ENCODE measurements around the gene DLGAP3.
"Not testable (repeated sequence)": the region's sequence is repeated elsewhere in the genome, so short reads cannot be mapped to it uniquely, and the experiment has no call there.

DLGAP3 gene

GRCh38 chr1:34929497-34929852, at the start of gene DLGAP3:
Gene DLGAP3 (minus strand): TSS chr1:34929650. CDS start chr1:34905383, 24,267 bp downstream.
- DNase-seq (ENCODE audit: low read depth): no peak

GRCh38 chr1:34978921-34979320, 49.5 kb upstream of the DLGAP3 start:
- DNase-seq (ENCODE audit: low read depth): no peak

- DNase-seq (ENCODE audit: low read depth): no peak
These were observed 48.4 kb upstream of the DLGAP3 start for GRCh38 chr1:34977858-34978257.

GRCh38 chr1:34977210-34977471, 47.7 kb upstream of the DLGAP3 start:
- DNase-seq (ENCODE audit: low read depth): no peak

GRCh38 chr1:34976384-34977209, 47.1 kb upstream of the DLGAP3 start:
- DNase-seq (ENCODE audit: low read depth): no peak

GRCh38 chr1:34975771-34976170, 46.3 kb upstream of the DLGAP3 start:
- no peak for DNase-seq (ENCODE audit: low read depth)

GRCh38 chr1:34975338-34975737, 45.9 kb upstream of the DLGAP3 start:
- DNase-seq (ENCODE audit: low read depth): no peak

- no peak for DNase-seq (ENCODE audit: low read depth)
These were observed 45.2 kb upstream of the DLGAP3 start for GRCh38 chr1:34974626-34975025.

- DNase-seq (ENCODE audit: low read depth): no peak
These were observed 43.9 kb upstream of the DLGAP3 start for GRCh38 chr1:34973326-34973725.

- no peak for DNase-seq (ENCODE audit: low read depth)
These were observed 41.4 kb upstream of the DLGAP3 start for GRCh38 chr1:34970829-34971228.

GRCh38 chr1:34970220-34970735, 40.8 kb upstream of the DLGAP3 start:
- no peak for DNase-seq (ENCODE audit: low read depth)

- not testable (repeated sequence) for DNase-seq (ENCODE audit: low read depth)
These were observed 38.8 kb upstream of the DLGAP3 start for GRCh38 chr1:34968297-34968696.

- DNase-seq (ENCODE audit: low read depth): not testable (repeated sequence)
These were observed 38.2 kb upstream of the DLGAP3 start for GRCh38 chr1:34967672-34968071.

- no peak for DNase-seq (ENCODE audit: low read depth)
These were observed 36.1 kb upstream of the DLGAP3 start for GRCh38 chr1:34965597-34965996.

- DNase-seq (ENCODE audit: low read depth): no peak
These were observed 21.0 kb upstream of the DLGAP3 start for GRCh38 chr1:34950428-34950827.

GRCh38 chr1:34948739-34949138, 19.3 kb upstream of the DLGAP3 start:
- not testable (repeated sequence) for DNase-seq (ENCODE audit: low read depth)

- DNase-seq (ENCODE audit: low read depth): not testable (repeated sequence)
These were observed 18.3 kb upstream of the DLGAP3 start for GRCh38 chr1:34947641-34948314.

GRCh38 chr1:34946211-34946610, 16.8 kb upstream of the DLGAP3 start:
- DNase-seq (ENCODE audit: low read depth): no peak

- not testable (repeated sequence) for DNase-seq (ENCODE audit: low read depth)
These were observed 12.3 kb upstream of the DLGAP3 start for GRCh38 chr1:34941798-34942197.

- no peak for DNase-seq (ENCODE audit: low read depth)
These were observed 1.2 kb upstream of the DLGAP3 start for GRCh38 chr1:34930702-34931071.

- DNase-seq (ENCODE audit: low read depth): no peak
These were observed 627 bp upstream of the DLGAP3 start for GRCh38 chr1:34929853-34930701.

- no peak for DNase-seq (ENCODE audit: low read depth)
These were observed 552 bp downstream of the DLGAP3 start for GRCh38 chr1:34928699-34929496.
